Panc1 (cell line): ENCODE data around the gene UBE2G2. TPM values are rescaled to one million over a fixed set of nuclear protein-coding genes. Genes with fewer than 3 reads are reported as not detected.

Source experiments
- ATAC-seq: fragments of 200-7000 bp; cut with Tn5 transposase; 2 replicates; pipeline ENCODE4 v1.9.1; 2020; ENCODE audit warnings: mild to moderate bottlenecking, moderate library complexity
- BruUV-seq: library from RNA; stranded (reverse); fragments of 400-500 nt; replicated peaks from 2 replicates; lab custom pipeline; 2021; lab: Mats Ljungman, UMichigan
- CTCF ChIA-PET: fragments of 300-600 bp; sonication (Branson Sonifier 250); formaldehyde crosslinking; loops from one replicate; lab custom pipeline; 2022; ENCODE audit warnings: antibody characterized with exemption; lab: Charles Lee
- POLR2A ChIA-PET: fragments of 300-600 bp; sonication (Branson Sonifier 250); formaldehyde crosslinking; loops from one replicate; lab custom pipeline; 2022; ENCODE audit warnings: antibody characterized with exemption; lab: Charles Lee
- DNase-seq: peaks from one replicate; pipeline ENCODE4 v3.0.0-alpha.2; 2010; ENCODE audit warnings: low read depth, low spot score
- H3K27ac ChIP-seq: 2 replicates; pipeline ENCODE4 v1.5.1; 2011; ENCODE audit warnings: mild to moderate bottlenecking, low read length, inconsistent platforms
- H3K27me3 ChIP-seq: fragments of 200-500 bp; sonication (Bioruptor generic); 2 replicates; pipeline ENCODE4 v1.6.0; 2014; ENCODE audit warnings: low read length, inconsistent platforms; ENCODE audit not compliant: control insufficient read depth, insufficient read depth
- H3K36me3 ChIP-seq: fragments of 200-500 bp; sonication (Bioruptor generic); 2 replicates; pipeline ENCODE4 v1.5.1; 2014; ENCODE audit warnings: inconsistent platforms, mild to moderate bottlenecking, low read length, moderate library complexity; ENCODE audit not compliant: control insufficient read depth, insufficient read depth
- H3K4me1 ChIP-seq: 2 replicates; pipeline ENCODE4 v1.5.1; 2011; ENCODE audit warnings: inconsistent platforms, mild to moderate bottlenecking, low read length, moderate library complexity; ENCODE audit not compliant: control insufficient read depth, insufficient read depth
- H3K4me3 ChIP-seq, 2 experiments: 2 replicates each; pipeline ENCODE4 v1.5.1; 2011 to 2012; ENCODE audit warnings: low read depth in 2 of 2, low read length in 2 of 2, mild to moderate bottlenecking in 2 of 2, inconsistent platforms in 1 of 2, moderate library complexity in 1 of 2
- H3K9me3 ChIP-seq: fragments of 200-500 bp; sonication (Bioruptor generic); 2 replicates; pipeline ENCODE4 v1.5.1; 2014; ENCODE audit warnings: low read depth, mild to moderate bottlenecking, inconsistent platforms, low read length, moderate library complexity; ENCODE audit not compliant: control insufficient read depth, insufficient read depth
- CTCF ChIP-seq: fragments of 450-650 bp; IDR thresholded peaks from 2 replicates; pipeline ENCODE4 v1.5.1; 2017; ENCODE audit warnings: mild to moderate bottlenecking
- POLR2AphosphoS5 ChIP-seq: IDR thresholded peaks from 2 replicates; pipeline ENCODE4 v1.6.1; 2012; ENCODE audit warnings: mild to moderate bottlenecking, low read depth, low read length, moderate library complexity
- REST ChIP-seq, 2 experiments: IDR thresholded peaks; 2 replicates each; pipeline ENCODE4 v1.6.1; 2011 to 2012; ENCODE audit warnings: low read depth in 2 of 2, control low read depth in 1 of 2, low read length in 1 of 2, mild to moderate bottlenecking in 1 of 2, moderate library complexity in 1 of 2; ENCODE audit not compliant: insufficient read depth in 1 of 2
- SIN3A ChIP-seq: IDR thresholded peaks from 2 replicates; pipeline ENCODE4 v1.6.1; 2012; ENCODE audit warnings: low read depth, mild to moderate bottlenecking, low read length, moderate library complexity, borderline replicate concordance; ENCODE audit not compliant: insufficient read depth
- TCF7L2 ChIP-seq: IDR thresholded peaks from 2 replicates; pipeline ENCODE4 v1.6.1; 2011; ENCODE audit warnings: mild to moderate bottlenecking, low read depth, low read length, inconsistent platforms
- in situ Hi-C: cut with HindIII; loops from 2 replicates; pipeline ENCODE4 v1.10.0; 2016; ENCODE audit warnings: low sequenced_read_pairs, low pct_unique_long_range_greater_than_20kb
- intact Hi-C: fragments of 100-400 bp; cut with micrococcal nuclease; formaldehyde crosslinking; loops from one replicate; pipeline ENCODE4 v1.10.0; 2022; ENCODE audit not compliant: unreplicated experiment
- total RNA-seq: library from RNA; stranded (reverse); gene quantifications from one replicate; pipeline ENCODE4 v1.2.1, GENCODE V29; 2021; ENCODE audit not compliant: unreplicated experiment

The UBE2G2 gene
- total RNA-seq, 1 experiment from 2014 or later = 77.4 TPM

GRCh38 chr21:44848821-44849521 is 47.4 kb upstream of the UBE2G2 start:
- in situ Hi-C loops (no loop called here), intact Hi-C loops (no loop called here)
- DNase-seq (no peak), ATAC-seq (no peak)
- H3K4me1 ChIP-seq = peaks cover 18% of the 10 kb centered on the region
- H3K27me3 ChIP-seq = no peaks in the 10 kb centered on the region
- TF ChIP-seq TCF7L2 = no peak
- CTCF ChIA-PET = no interaction called here
- POLR2A ChIA-PET = no interaction called here
- no TSS peak for BruUV-seq
- H3K27ac ChIP-seq = no peak overlapping the region
- H3K4me3 ChIP-seq = no peak overlapping the region
- peaks cover 5% of the 10 kb centered on the region for H3K36me3 ChIP-seq
- no peaks in the 10 kb centered on the region for H3K9me3 ChIP-seq

GRCh38 chr21:44847261-44848056 is 45.8 kb upstream of the UBE2G2 start:
- ATAC-seq = peak; percentile 10; the same call in 1 of the 2 replicates
- CTCF ChIA-PET = no interaction called here
- no peak overlapping the region for H3K4me3 ChIP-seq
- no peak for TF ChIP-seq TCF7L2
- no peak for TF ChIP-seq CTCF
- TF ChIP-seq REST (IDR thresholded peaks at IDR 0.05; ENCODE audit: insufficient read depth in 1 of 2, low read depth in 2 of 2, low read length in 1 of 2) = no peak
- no peak for TF ChIP-seq SIN3A
- no peak for TF ChIP-seq POLR2AphosphoS5
- H3K36me3 ChIP-seq = peaks cover 5% of the 10 kb centered on the region
- DNase-seq = no peak
- H3K27me3 ChIP-seq = no peaks in the 10 kb centered on the region
- peaks cover 15% of the 10 kb centered on the region for H3K4me1 ChIP-seq
- no peaks in the 10 kb centered on the region for H3K9me3 ChIP-seq
- intact Hi-C loops = no loop called here
- POLR2A ChIA-PET = interaction anchor here (0.7 kb wide), 1 partner anchor 18 kb away, joined by 4 read pairs; no protein-coding TSS in a partner anchor
- H3K27ac ChIP-seq = 0 out of 2 replicates have a peak overlapping the region, but pooled peaks have one; percentile 7
- no TSS peak for BruUV-seq
- in situ Hi-C loops = no loop called here
